H9 (cell line): ENCODE data around the gene IGFLR1. TPM values are rescaled to one million over a fixed set of nuclear protein-coding genes. Genes with fewer than 3 reads are reported as not detected.

Source experiments
- DNase-seq: peaks from one replicate; pipeline ENCODE4 v3.0.0-alpha.2; 2017
- H2AFZ ChIP-seq: one replicate; pipeline ENCODE4 v1.6.1; 2013; ENCODE audit warnings: mild to moderate bottlenecking, low read length, control low read depth, moderate library complexity
- H2AK5ac ChIP-seq: 2 replicates; pipeline ENCODE4 v1.6.1; 2013; ENCODE audit warnings: low read length, control low read depth, mixed read lengths; ENCODE audit not compliant: insufficient read length
- H2BK120ac ChIP-seq: one replicate; pipeline ENCODE4 v1.6.1; 2013; ENCODE audit warnings: low read depth, mild to moderate bottlenecking, low read length, control low read depth, inconsistent platforms; ENCODE audit not compliant: poor library complexity, severe bottlenecking
- H2BK12ac ChIP-seq: 2 replicates; pipeline ENCODE4 v1.6.1; 2013; ENCODE audit warnings: low read length, control low read depth, mixed read lengths, low read depth; ENCODE audit not compliant: insufficient read length
- H2BK15ac ChIP-seq: 2 replicates; pipeline ENCODE4 v1.6.1; 2013; ENCODE audit warnings: low read depth, low read length, control low read depth
- H2BK20ac ChIP-seq: one replicate; pipeline ENCODE4 v1.6.1; 2013; ENCODE audit warnings: low read depth, mild to moderate bottlenecking, low read length, control low read depth, inconsistent platforms; ENCODE audit not compliant: poor library complexity, severe bottlenecking
- H2BK5ac ChIP-seq: 2 replicates; pipeline ENCODE4 v1.6.1; 2013; ENCODE audit warnings: low read length, control low read depth, mixed read lengths; ENCODE audit not compliant: insufficient read length
- H3K14ac ChIP-seq: 2 replicates; pipeline ENCODE4 v1.6.1; 2013; ENCODE audit warnings: low read length, control low read depth; ENCODE audit not compliant: insufficient read depth
- H3K18ac ChIP-seq: 2 replicates; pipeline ENCODE4 v1.6.1; 2013; ENCODE audit warnings: low read depth, mild to moderate bottlenecking, mixed read lengths, low read length, control low read depth; ENCODE audit not compliant: insufficient read length
- H3K23ac ChIP-seq: 2 replicates; pipeline ENCODE4 v1.6.1; 2013; ENCODE audit warnings: low read length, control low read depth, mixed read lengths, low read depth; ENCODE audit not compliant: insufficient read length
- H3K23me2 ChIP-seq: 2 replicates; pipeline ENCODE4 v1.6.1; 2013; ENCODE audit warnings: low read depth, mild to moderate bottlenecking, mixed read lengths, low read length, control low read depth; ENCODE audit not compliant: insufficient read length, poor library complexity, severe bottlenecking
- H3K27ac ChIP-seq: 2 replicates; pipeline ENCODE4 v1.5.1; 2013; ENCODE audit warnings: low read length, control low read depth, mixed read lengths, low read depth; ENCODE audit not compliant: insufficient read length
- H3K27me3 ChIP-seq: 2 replicates; pipeline ENCODE4 v1.6.1; 2013; ENCODE audit warnings: low read length, control low read depth, inconsistent platforms; ENCODE audit not compliant: insufficient read depth
- H3K4ac ChIP-seq: 2 replicates; pipeline ENCODE4 v1.6.1; 2013; ENCODE audit warnings: low read depth, mild to moderate bottlenecking, control low read depth, inconsistent platforms, low read length, moderate library complexity
- H3K4me1 ChIP-seq: 2 replicates; pipeline ENCODE4 v1.6.1; 2013; ENCODE audit warnings: low read length, control low read depth, inconsistent platforms; ENCODE audit not compliant: insufficient read depth
- H3K4me2 ChIP-seq: 2 replicates; pipeline ENCODE4 v1.6.1; 2013; ENCODE audit warnings: low read length, control low read depth, mixed read lengths; ENCODE audit not compliant: insufficient read length, insufficient read depth
- H3K56ac ChIP-seq: 2 replicates; pipeline ENCODE4 v1.6.1; 2013; ENCODE audit warnings: low read depth, mild to moderate bottlenecking, mixed read lengths, low read length, control low read depth; ENCODE audit not compliant: insufficient read length
- H3K79me1 ChIP-seq: 2 replicates; pipeline ENCODE4 v1.6.1; 2013; ENCODE audit warnings: low read depth, mild to moderate bottlenecking, moderate library complexity, low read length, control low read depth, inconsistent platforms; ENCODE audit not compliant: insufficient read depth, poor library complexity, severe bottlenecking
- H3K79me2 ChIP-seq: 2 replicates; pipeline ENCODE4 v1.6.1; 2013; ENCODE audit warnings: low read length, control low read depth, inconsistent platforms; ENCODE audit not compliant: insufficient read depth
- H3K9ac ChIP-seq: 2 replicates; pipeline ENCODE4 v1.6.1; 2013; ENCODE audit warnings: low read length, control low read depth, mixed read lengths; ENCODE audit not compliant: insufficient read length; ENCODE audit errors: extremely low read depth
- H3K9me3 ChIP-seq: one replicate; pipeline ENCODE4 v1.6.1; 2013; ENCODE audit warnings: low read depth, low read length, inconsistent platforms; ENCODE audit not compliant: control insufficient read depth
- H3T11ph ChIP-seq: one replicate; pipeline ENCODE4 v1.6.1; 2013; ENCODE audit warnings: mild to moderate bottlenecking, low read length, control low read depth, inconsistent platforms
- H4K20me1 ChIP-seq: one replicate; pipeline ENCODE4 v1.6.1; 2013; ENCODE audit not compliant: control insufficient read depth, insufficient read length, insufficient read depth
- H4K5ac ChIP-seq: 2 replicates; pipeline ENCODE4 v1.6.1; 2013; ENCODE audit warnings: low read depth, mild to moderate bottlenecking, mixed read lengths, low read length, control low read depth; ENCODE audit not compliant: insufficient read length
- H4K8ac ChIP-seq: replicated peaks from 2 replicates; pipeline ENCODE4 v1.6.1; 2013; ENCODE audit warnings: low read length, control low read depth, mixed read lengths, low read depth; ENCODE audit not compliant: insufficient read length
- H4K91ac ChIP-seq: 2 replicates; pipeline ENCODE4 v1.6.1; 2013; ENCODE audit warnings: low read depth, mild to moderate bottlenecking, moderate library complexity, mixed read lengths, low read length, control low read depth; ENCODE audit not compliant: insufficient read length
- H3K27ac Mint-ChIP-seq, 3 experiments: 2 replicates in 2 of 3; 3 replicates in 1 of 3; pipeline ENCODE4 v1.8.0; 2020 to 2021; ENCODE audit warnings: mixed read lengths in 3 of 3, mild to moderate bottlenecking in 1 of 3, moderate library complexity in 1 of 3
- H3K27me3 Mint-ChIP-seq: 2 replicates; pipeline ENCODE4 v1.8.0; 2021; ENCODE audit warnings: low read depth, mild to moderate bottlenecking, moderate library complexity, mixed read lengths
- H3K36me3 Mint-ChIP-seq, 3 experiments: 2 replicates in 2 of 3; 3 replicates in 1 of 3; pipeline ENCODE4 v1.8.0; 2020 to 2021; ENCODE audit warnings: low read depth in 3 of 3, mixed read lengths in 3 of 3; ENCODE audit not compliant: insufficient read depth in 1 of 3
- H3K4me1 Mint-ChIP-seq, 2 experiments: 2 replicates each; pipeline ENCODE4 v1.8.0; 2020; ENCODE audit warnings: mixed read lengths in 2 of 2
- H3K4me3 Mint-ChIP-seq, 2 experiments: 2 replicates in 1 of 2; 3 replicates in 1 of 2; pipeline ENCODE4 v1.8.0; 2020 to 2021; ENCODE audit warnings: mild to moderate bottlenecking in 2 of 2, mixed read lengths in 2 of 2, moderate library complexity in 1 of 2
- H3K9me3 Mint-ChIP-seq, 2 experiments: 2 replicates in 1 of 2; 3 replicates in 1 of 2; pipeline ENCODE4 v1.8.0; 2020; ENCODE audit warnings: mild to moderate bottlenecking in 2 of 2, mixed read lengths in 2 of 2, moderate library complexity in 1 of 2
- CTCF ChIP-seq: fragments of 200-600 bp; sonication (generic); conservative IDR thresholded peaks from 3 replicates; pipeline ENCODE4 v1.8.0; 2021; ENCODE audit warnings: antibody characterized with exemption, mild to moderate bottlenecking
- WGBS: extraction: QIAGEN DNeasy Blood & Tissue Kit; methylation state at CpG from one replicate; pipeline ENCODE4 v1.1.7; 2013; ENCODE audit warnings: missing lambda C conversion rate, low lambda C conversion rate, mixed read lengths; ENCODE audit not compliant: insufficient read length; ENCODE audit errors: extremely low coverage; 5-methylcytosine and 5-hydroxymethylcytosine counted together
- total RNA-seq: library from RNA; stranded (reverse); gene quantifications from 2 replicates; pipeline ENCODE4 v1.2.1, GENCODE V29; 2021

The IGFLR1 gene
- total RNA-seq, 1 experiment from 2014 or later = 2.9 TPM

DNA sequence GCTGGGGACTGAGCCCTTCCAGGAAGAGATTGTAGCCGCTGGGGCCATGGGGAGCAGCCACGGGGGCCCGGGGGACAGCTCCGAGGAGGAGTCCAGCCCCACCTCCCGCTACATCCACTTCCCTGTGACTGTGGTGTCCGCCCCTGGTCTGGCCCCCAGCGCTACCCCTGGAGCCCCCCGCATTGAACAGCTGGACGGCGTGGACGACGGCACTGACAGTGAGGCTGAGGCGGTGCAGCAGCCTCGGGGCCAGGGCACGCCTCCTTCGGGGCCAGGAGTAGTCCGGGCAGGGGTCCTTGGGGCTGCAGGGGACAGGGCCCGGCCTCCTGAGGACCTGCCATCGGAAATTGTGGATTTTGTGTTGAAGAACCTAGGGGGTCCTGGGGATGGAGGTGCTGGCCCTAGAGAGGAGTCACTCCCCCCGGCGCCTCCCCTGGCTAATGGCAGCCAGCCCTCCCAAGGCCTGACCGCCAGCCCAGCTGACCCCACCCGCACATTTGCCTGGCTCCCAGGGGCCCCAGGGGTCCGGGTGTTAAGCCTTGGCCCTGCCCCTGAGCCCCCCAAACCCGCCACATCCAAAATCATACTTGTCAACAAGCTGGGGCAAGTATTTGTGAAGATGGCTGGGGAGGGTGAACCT, 9.6 kb downstream of the IGFLR1 start:
- Histone ChIP-seq H3K79me1 (no peaks in the 10 kb centered on the region), H2BK15ac (no peak overlapping the region), H3K56ac (no peak overlapping the region), H3K27ac (no peak overlapping the region), H2AFZ (no peak overlapping the region), H4K91ac (no peak overlapping the region), H3T11ph (no peak overlapping the region), H3K23me2 (no peaks in the 10 kb centered on the region), H3K4ac (no peak overlapping the region), H2BK12ac (no peak overlapping the region), H3K18ac (no peak overlapping the region), H2BK120ac (no peak overlapping the region), H4K20me1 (no peaks in the 10 kb centered on the region), H3K9ac (no peak overlapping the region), H3K14ac (no peak overlapping the region), H2BK20ac (no peak overlapping the region), H2AK5ac (no peak overlapping the region), H3K4me1 (no peaks in the 10 kb centered on the region), H4K8ac (no peak overlapping the region), H2BK5ac (no peak overlapping the region), H3K27me3 (no peaks in the 10 kb centered on the region), H4K5ac (no peak overlapping the region), H3K9me3 (no peaks in the 10 kb centered on the region), H3K23ac (no peak overlapping the region), H3K4me2 (no peak overlapping the region), H3K79me2 (no peaks in the 10 kb centered on the region)
- no peak for TF ChIP-seq CTCF
- WGBS = no CpG with 5 or more reads among the region's 25 CpGs
- Mint-ChIP-seq H3K9me3 (no peaks in the 10 kb centered on the region), H3K4me3 (no peak overlapping the region), H3K27ac (no peak overlapping the region), H3K4me1 (no peaks in the 10 kb centered on the region), H3K36me3 (peaks cover 56 to 81% (median 77%) of the 10 kb centered on the region in 3 experiments), H3K27me3 (no peaks in the 10 kb centered on the region)
- no peak for DNase-seq
